DND-41 (cell line): ENCODE data around the gene CCNJL.

ENCODE experiments used
- ATAC-seq: fragments of 200-7000 bp; cut with Tn5 transposase; 3 replicates; pipeline ENCODE4 v1.9.1; 2021; ENCODE audit warnings: low read depth; ENCODE audit not compliant: insufficient read depth
- DNase-seq: peaks from one replicate; pipeline ENCODE4 v3.0.0-alpha.2; 2020
- H2AFZ ChIP-seq: 2 replicates; pipeline ENCODE4 v1.6.0; 2012; ENCODE audit warnings: low read depth, low read length
- H3K27ac ChIP-seq: 2 replicates; pipeline ENCODE4 v1.5.1; 2012; ENCODE audit warnings: low read length, inconsistent platforms
- H3K27me3 ChIP-seq: fragments of 200-600 bp; sonication (generic); 2 replicates; pipeline ENCODE4 v1.6.0; 2012; ENCODE audit warnings: low read length, mild to moderate bottlenecking, inconsistent platforms; ENCODE audit not compliant: insufficient read depth, poor library complexity
- H3K36me3 ChIP-seq: 2 replicates; pipeline ENCODE4 v1.5.1; 2012; ENCODE audit warnings: low read length, inconsistent platforms; ENCODE audit not compliant: insufficient read depth
- H3K4me1 ChIP-seq: 2 replicates; pipeline ENCODE4 v1.5.1; 2012; ENCODE audit warnings: mild to moderate bottlenecking, low read length; ENCODE audit not compliant: insufficient read depth
- H3K4me2 ChIP-seq: 2 replicates; pipeline ENCODE4 v1.6.0; 2012; ENCODE audit warnings: mild to moderate bottlenecking, moderate library complexity, low read length, inconsistent platforms; ENCODE audit not compliant: insufficient read depth
- H3K4me3 ChIP-seq, 2 experiments: fragments of 200-600 bp in 1 of 2; shearing (Covaris generic) in 1 of 2; 2 replicates each; pipeline ENCODE4 v1.5.1; 2012 to 2016; ENCODE audit warnings: inconsistent platforms in 2 of 2, low read length in 2 of 2, mild to moderate bottlenecking in 2 of 2, low read depth in 1 of 2, moderate library complexity in 1 of 2
- H3K79me2 ChIP-seq: 2 replicates; pipeline ENCODE4 v1.6.0; 2012; ENCODE audit warnings: low read length, inconsistent platforms; ENCODE audit not compliant: insufficient read depth
- H3K9ac ChIP-seq: 2 replicates; pipeline ENCODE4 v1.6.0; 2012; ENCODE audit warnings: low read depth, mild to moderate bottlenecking, inconsistent platforms, low read length, moderate library complexity
- H3K9me3 ChIP-seq: 2 replicates; pipeline ENCODE4 v1.5.1; 2012; ENCODE audit warnings: low read length, moderate library complexity, mild to moderate bottlenecking, inconsistent platforms; ENCODE audit not compliant: insufficient read depth, severe bottlenecking
- H4K20me1 ChIP-seq: 2 replicates; pipeline ENCODE4 v1.6.0; 2012; ENCODE audit warnings: low read length; ENCODE audit not compliant: insufficient read depth
- EZH2 ChIP-seq: IDR thresholded peaks from 3 replicates; pipeline ENCODE4 v1.6.1; 2012; ENCODE audit warnings: borderline replicate concordance, low read depth, mild to moderate bottlenecking, moderate library complexity, low read length, inconsistent platforms; ENCODE audit not compliant: severe bottlenecking
- TF ChIP-seq, protein P1 (sequence below): IDR thresholded peaks from 2 replicates; pipeline ENCODE4 v1.5.1; 2012; ENCODE audit warnings: borderline replicate concordance, low read length, moderate library complexity, mild to moderate bottlenecking; ENCODE audit not compliant: poor library complexity, severe bottlenecking; ENCODE audit errors: extremely low read depth

Gene CCNJL

DNA sequence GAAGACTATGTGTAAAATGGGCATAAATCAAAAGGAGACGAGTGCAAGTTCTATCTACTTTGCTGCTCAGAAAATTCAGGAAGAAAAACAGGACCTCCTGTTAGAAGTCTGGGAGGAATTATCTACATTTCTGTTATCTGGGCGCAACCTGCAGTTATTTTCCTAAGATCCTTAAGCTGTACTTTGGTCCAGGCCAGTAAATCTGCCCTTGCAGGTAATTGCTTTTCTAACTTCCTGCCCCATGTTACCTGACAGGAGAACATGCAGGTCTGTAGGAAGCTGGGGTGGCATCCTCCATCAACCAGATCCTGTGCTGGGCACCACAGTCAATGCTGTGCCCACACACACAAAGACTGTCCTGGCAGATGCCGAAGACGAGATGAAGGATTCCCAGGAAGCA, 5.7 kb downstream of the CCNJL start:
- Histone ChIP-seq H3K4me1 (peaks cover 11% of the 10 kb centered on the region), H3K9ac (no peak overlapping the region), H4K20me1 (no peaks in the 10 kb centered on the region), H3K79me2 (no peaks in the 10 kb centered on the region), H3K9me3 (no peaks in the 10 kb centered on the region), H3K27me3 (peaks cover 8% of the 10 kb centered on the region), H3K27ac (no peak overlapping the region), H2AFZ (no peak overlapping the region), H3K36me3 (no peaks in the 10 kb centered on the region), H3K4me2 (no peak overlapping the region), H3K4me3 (no peak overlapping the region)
- ATAC-seq (no peak), DNase-seq (no peak)
- TF ChIP-seq, protein P1, sequence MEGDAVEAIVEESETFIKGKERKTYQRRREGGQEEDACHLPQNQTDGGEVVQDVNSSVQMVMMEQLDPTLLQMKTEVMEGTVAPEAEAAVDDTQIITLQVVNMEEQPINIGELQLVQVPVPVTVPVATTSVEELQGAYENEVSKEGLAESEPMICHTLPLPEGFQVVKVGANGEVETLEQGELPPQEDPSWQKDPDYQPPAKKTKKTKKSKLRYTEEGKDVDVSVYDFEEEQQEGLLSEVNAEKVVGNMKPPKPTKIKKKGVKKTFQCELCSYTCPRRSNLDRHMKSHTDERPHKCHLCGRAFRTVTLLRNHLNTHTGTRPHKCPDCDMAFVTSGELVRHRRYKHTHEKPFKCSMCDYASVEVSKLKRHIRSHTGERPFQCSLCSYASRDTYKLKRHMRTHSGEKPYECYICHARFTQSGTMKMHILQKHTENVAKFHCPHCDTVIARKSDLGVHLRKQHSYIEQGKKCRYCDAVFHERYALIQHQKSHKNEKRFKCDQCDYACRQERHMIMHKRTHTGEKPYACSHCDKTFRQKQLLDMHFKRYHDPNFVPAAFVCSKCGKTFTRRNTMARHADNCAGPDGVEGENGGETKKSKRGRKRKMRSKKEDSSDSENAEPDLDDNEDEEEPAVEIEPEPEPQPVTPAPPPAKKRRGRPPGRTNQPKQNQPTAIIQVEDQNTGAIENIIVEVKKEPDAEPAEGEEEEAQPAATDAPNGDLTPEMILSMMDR: no peak
- no peak for TF ChIP-seq EZH2

DNA sequence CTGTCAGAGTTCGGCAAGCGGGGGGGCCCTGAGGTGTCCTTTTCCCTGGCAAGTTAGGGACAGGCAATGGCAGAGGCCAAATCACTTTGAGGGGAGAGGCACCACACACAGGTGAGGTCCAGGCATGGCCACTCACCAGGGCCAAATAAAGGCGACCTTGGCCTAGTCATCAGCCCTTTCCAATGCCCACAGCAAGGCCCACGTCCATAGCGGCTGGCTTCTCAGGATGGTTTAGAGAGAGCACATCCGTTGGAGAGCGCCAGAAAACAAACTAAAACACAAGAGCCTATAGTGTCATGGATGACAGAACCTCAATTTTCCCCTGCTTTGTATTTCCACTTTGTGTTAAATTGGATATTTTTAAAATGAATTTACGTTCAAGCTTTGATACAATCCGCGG, 7.0 kb downstream of the CCNJL start:
- Histone ChIP-seq H3K27me3 (no peaks in the 10 kb centered on the region), H2AFZ (no peak overlapping the region), H3K9me3 (no peaks in the 10 kb centered on the region), H4K20me1 (no peaks in the 10 kb centered on the region), H3K4me2 (no peak overlapping the region), H3K4me3 (no peak overlapping the region), H3K36me3 (no peaks in the 10 kb centered on the region), H3K9ac (no peak overlapping the region), H3K27ac (no peak overlapping the region), H3K4me1 (no peaks in the 10 kb centered on the region), H3K79me2 (no peaks in the 10 kb centered on the region)
- TF ChIP-seq EZH2: no peak
- TF ChIP-seq, protein P1: no peak
- ATAC-seq (no peak), DNase-seq (no peak)

DNA sequence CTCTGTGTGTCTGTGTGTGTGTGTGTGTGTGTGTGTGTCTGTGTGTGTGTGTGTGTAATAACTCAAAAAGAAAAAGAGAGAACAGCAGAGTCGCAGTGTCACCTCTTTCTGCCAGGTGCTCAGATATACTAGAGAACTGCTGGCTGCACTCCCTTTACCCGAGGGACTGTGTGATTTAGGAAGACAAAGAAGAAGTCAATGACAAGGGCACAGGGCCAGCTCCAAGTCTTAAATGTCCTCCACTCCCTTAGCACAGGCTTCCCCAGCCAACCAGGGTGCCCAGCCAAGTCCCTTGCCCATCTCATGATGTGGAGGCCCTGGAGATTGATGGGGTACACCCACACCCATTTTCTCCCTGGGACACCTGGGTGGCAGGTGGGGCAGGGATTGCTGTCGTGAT, 8.7 kb downstream of the CCNJL start:
- no peak overlapping the region for H3K4me3 ChIP-seq
- no peak overlapping the region for H3K9ac ChIP-seq
- no peaks in the 10 kb centered on the region for H3K4me1 ChIP-seq
- H3K79me2 ChIP-seq: no peaks in the 10 kb centered on the region
- H3K4me2 ChIP-seq: no peak overlapping the region
- H3K36me3 ChIP-seq: no peaks in the 10 kb centered on the region
- no peaks in the 10 kb centered on the region for H4K20me1 ChIP-seq
- H3K27ac ChIP-seq: no peak overlapping the region
- no peak for TF ChIP-seq EZH2
- no peak overlapping the region for H2AFZ ChIP-seq
- no peaks in the 10 kb centered on the region for H3K9me3 ChIP-seq
- DNase-seq (no peak), ATAC-seq (no peak)
- no peaks in the 10 kb centered on the region for H3K27me3 ChIP-seq

DNA sequence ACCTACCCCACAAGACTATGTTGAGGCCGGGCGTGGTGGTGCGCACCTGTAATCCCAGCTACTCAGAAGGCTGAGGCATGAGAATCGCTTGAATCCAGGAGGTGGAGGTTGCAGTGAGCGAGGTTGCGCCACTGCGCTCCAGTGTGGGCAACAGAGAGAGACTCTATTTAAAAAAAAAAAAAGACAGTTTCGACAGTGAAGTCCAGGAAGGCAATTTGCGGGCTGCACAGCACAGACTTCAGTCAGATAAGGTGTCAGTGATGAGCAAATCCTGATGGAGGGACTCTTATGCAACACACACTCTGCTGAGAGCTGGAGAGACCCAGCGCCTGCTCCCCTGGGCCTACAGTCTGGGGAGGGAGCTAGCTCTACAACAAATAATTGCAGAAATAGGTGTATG, 14.2 kb downstream of the CCNJL start:
- TF ChIP-seq, protein P1: no peak
- no peak for TF ChIP-seq EZH2
- no peak overlapping the region for H3K4me3 ChIP-seq
- no peaks in the 10 kb centered on the region for H3K36me3 ChIP-seq
- no peaks in the 10 kb centered on the region for H3K79me2 ChIP-seq
- no peaks in the 10 kb centered on the region for H4K20me1 ChIP-seq
- H2AFZ ChIP-seq: no peak overlapping the region
- no peak for ATAC-seq
- no peak for DNase-seq
- H3K9me3 ChIP-seq: no peaks in the 10 kb centered on the region
- no peaks in the 10 kb centered on the region for H3K27me3 ChIP-seq
- no peaks in the 10 kb centered on the region for H3K4me1 ChIP-seq
- H3K27ac ChIP-seq: no peak overlapping the region
- H3K9ac ChIP-seq: no peak overlapping the region
- H3K4me2 ChIP-seq: no peak overlapping the region
